RCC 7860 (cell line): ENCODE data around the gene TRAPPC10.
"Not testable (repeated sequence)": the region's sequence is repeated elsewhere in the genome, so short reads cannot be mapped to it uniquely, and the experiment has no call there.

Experiments
- DNase-seq: peaks from one replicate; pipeline ENCODE4 v3.0.0-alpha.2; 2015; ENCODE audit warnings: low spot score
- FAIRE-seq: peaks from 2 replicates; lab custom pipeline; 2012; peaks lifted over from hg19 to GRCh38; lab: Jason Lieb, UNC

The TRAPPC10 gene

DNA sequence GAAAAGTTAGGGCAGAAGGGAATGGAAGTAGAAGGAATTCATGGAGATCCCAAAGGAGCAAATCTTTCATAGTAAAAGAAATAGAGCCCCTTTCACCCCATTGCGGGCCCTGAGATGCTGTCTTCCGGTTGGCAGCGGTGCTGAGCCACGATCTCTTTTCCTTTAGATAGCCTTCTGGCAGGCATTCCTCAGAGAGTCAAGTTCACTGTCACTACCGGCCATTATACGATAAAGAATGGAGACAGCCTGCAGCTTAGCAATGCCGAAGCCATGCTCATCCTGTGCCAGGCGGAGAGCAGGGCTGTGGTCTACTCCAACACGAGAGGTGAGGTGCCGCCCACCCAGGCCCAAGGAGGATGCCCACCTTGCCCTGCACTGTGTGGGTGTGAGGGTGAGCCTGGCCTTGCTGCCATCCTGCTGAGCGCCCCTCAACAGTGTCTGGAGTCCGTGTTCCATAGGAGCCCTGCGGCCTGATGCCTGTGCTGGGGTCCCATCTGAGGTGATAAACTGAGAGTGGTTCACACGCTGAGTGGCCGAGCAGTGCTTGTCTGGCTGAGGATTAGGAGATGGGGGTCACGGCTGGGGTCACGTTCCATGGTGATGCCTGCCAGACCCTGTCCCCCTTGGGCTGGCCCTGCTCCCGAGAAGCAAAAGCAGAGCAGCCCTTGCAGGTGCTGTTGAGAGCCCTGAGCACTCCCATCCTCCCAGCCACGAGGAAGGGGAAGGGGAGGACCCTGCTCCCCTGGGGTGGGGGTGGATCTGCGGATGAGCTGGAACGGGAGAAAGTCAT lies 74.7 kb downstream of the TRAPPC10 start:
- DNase-seq, result no peak
- FAIRE-seq, result no peak

DNA sequence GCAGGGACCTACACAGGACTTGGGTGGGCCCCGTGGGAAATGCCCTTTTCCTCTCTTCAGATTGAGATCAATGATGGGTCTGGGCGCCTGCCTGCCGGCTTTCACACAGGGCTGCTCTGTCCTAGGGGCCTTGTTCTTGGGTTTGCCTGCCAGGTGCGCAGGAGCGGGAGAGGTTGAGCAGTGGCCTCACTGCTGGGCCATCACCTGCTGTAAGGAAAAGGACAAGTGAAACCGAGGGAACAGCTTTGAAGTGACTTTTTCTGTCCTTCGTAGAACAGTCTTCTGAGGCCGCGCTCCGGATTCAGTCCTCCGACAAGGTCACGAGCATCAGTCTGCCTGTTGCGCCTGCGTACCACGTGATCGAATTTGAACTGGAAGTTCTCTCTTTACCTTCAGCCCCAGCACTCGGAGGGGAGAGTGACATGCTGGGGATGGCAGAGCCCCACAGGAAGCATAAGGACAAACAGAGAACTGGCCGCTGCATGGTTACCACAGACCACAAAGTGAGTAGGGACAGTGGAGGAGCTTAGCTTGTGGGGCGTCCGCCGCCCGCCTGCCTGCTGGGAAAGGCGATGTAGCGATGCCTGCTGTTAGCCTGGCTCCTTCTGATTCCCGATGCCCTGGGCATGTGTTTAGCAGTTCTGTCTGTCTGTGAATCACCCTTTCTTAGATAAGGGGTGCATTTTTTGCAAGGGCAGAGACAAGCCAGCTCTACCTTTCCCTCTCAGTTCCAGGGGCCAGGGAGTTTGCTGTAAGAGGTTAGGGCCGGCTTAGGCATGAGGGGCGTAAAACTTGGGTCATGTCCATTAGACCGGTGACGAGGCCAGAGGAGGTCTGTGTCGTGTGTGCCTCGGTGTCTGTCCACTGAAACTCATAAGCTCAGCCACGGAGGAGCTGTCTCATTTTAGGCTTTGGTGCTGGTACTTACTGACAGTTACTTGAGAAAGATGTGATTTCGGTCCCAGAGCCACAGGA lies 75.6 kb downstream of the TRAPPC10 start:
- no peak for FAIRE-seq

DNA sequence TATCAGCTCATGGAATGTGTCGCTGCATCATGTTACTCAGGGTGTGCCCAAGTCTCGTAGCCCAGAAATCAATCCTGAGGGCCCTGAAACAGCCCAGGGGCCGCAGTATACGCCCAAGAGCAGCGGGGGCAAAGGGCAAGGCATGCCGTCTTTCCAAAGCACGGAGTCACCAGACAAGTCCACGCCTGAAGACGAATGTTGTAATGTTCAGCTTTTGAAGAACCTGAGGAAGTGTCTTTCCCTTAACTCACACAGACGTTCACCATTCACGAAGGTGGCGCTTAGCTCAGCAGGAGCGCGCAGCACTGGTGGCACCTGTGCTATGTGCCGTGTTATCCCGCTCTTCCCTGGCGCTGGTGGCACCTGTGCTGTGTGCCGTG lies 76.3 kb downstream of the TRAPPC10 start:
- DNase-seq (no peak), FAIRE-seq (no peak)

More for the DNA sequence above, 75.6 kb downstream of the TRAPPC10 start:
- DNase-seq, result no peak

DNA sequence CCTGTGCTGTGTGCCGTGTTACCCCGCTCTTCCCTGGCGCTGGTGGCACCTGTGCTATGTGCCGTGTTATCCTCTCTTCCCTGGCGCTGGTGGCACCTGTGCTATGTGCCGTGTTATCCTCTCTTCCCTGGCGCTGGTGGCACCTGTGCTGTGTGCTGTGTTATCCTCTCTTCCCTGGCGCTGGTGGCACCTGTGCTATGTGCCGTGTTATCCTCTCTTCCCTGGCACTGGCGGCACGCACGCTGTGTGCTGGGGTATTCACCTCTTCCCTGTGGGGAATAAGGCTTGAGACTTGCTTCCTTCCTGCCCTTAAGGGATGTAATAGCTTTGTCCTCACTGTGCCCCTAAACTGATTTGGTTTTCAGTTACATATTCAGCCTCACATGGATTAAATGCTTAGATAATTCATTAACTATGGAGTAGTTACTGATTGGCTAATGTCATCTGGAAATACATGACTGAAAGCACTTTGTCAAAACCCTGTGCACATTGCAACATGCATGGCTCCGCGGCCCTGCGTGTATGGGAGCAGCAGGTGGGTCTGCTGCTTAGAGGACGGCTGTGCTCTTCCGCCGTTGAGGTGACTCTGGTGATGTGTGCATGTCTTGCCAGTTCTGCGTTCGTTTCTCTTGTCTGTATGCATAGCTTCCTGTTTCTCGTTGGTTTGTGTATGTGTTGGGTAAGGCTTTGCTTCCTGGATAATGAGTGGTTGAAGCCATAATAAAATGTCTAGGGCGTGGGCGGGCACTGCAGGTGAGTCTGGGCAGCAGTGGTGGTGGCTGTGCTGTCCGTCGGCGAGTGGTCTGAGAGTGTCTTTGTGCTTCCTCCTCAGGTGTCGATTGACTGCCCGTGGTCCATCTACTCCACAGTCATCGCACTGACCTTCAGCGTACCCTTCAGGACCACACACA lies 77.1 kb downstream of the TRAPPC10 start:
- DNase-seq, result no peak
- no peak for FAIRE-seq

DNA sequence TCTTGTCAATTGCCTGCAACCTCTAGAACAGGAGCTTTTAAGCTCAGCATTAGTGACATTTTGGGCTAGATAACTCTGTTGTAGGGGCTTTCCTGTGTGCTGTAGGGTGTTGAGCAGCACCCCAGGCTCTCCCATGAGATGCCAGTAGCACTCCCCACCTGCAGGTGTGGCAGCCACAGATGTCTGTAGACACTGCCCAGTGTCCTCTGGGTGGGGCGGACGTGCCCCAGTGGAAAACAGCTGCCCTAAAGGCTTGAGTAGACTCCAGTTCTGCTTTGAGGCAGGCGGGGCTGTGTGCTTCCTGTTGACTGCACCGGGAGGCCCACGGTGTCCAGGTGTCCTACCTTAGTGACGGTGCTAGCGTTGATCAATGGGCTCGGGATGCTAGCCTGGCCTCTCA lies 78.2 kb downstream of the TRAPPC10 start:
- DNase-seq, result no peak
- no peak for FAIRE-seq

DNA sequence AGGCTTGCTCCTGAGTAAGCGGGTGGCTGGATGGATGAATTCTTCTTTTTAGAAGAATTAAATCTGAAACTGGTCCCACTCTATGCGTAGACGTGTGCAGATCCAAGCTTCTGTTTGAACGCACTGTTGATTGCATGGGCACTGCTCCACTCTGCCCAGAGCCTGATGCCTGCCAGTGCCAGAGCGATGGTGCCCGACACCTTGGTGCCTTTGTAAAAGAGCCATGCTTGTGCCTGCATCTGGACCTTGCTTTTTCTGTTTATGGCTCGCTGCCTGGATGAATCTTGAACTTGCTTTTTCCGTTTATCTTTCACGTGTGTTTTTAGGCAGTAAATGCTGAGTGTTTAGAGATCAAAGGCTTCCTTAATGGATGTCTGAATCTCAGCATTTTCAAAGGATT lies 80.1 kb downstream of the TRAPPC10 start:
- DNase-seq, result no peak
- no peak for FAIRE-seq

DNA sequence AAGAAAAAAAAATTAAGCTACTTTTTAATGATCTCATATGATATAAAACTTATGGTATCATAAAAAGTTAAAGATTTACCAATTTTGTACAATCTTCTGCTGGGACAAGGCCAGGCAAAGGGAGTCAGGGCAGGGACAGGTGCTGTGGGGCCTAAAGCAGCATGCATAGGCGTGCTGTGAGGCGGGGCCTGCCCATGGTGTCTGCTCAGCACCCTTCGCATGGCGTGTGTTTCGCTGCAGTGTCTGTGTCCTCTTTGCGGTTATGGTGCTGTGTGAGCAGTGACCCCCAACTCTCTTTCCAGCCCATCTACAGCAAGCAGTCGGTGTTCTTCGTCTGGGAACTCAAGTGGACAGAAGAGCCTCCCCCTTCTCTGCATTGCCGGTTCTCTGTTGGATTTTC lies 81.7 kb downstream of the TRAPPC10 start:
- DNase-seq, result no peak
- FAIRE-seq, result no peak

DNA sequence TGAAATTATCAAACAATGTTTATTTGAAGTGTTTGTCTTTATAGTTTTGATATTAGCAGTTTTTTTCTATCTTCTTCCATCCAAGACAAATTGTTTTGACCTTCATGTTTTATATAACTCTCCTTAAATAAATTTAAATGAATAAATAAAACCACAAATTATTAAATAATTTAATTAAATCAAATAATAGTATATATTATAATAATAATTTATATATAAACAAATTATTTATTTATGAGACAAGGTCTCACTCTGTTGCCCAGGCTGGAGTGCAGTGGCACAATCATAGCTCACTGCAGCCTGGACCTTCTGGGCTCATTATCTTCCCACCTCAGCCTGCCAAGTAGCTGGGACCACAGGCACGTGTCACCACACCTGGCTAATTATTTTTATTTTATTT lies 82.7 kb downstream of the TRAPPC10 start:
- peak; percentile 26 for FAIRE-seq
- DNase-seq, result no peak

DNA sequence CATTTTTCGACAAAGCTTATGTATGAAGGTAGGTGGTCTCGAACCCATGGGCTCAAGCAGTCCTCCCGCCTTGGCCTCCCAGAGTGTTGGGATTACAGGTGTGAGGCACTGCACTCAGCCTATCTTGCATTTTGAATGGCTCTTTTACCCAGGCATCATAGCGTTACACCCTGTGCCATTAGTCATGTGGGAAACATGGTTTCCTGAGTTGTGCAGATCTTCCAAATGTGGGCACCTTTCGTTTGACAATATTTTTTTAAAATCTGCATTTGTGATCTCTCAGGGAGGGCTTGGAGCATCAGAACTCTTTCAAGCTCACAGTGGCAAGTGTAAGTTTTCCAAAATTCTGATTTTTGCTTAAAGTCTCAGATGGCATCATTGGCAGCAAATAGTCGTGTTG lies 86.4 kb downstream of the TRAPPC10 start:
- not testable (repeated sequence) for FAIRE-seq

DNA sequence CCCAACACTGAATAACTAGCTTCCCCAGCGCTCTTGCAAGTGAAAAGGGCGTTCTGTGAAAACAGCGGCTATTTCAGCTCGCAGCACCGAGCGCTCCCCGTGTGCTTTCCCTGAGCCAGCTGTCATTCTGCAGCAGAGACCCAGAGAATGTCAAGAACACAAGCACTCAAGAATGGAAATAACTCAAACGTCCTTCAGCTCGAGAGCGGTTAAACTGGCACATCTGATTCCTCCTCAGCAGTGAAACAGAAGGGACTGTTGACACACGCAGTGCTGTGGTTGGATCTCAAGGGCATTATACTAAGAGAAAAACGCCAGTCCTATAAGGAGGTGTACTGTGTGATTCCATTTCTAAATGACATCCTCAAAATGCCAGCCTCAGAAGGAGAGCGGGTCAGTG lies 86.9 kb downstream of the TRAPPC10 start:
- DNase-seq, FAIRE-seq: not testable (repeated sequence)

More for the DNA sequence above, 86.4 kb downstream of the TRAPPC10 start:
- DNase-seq, result not testable (repeated sequence)

DNA sequence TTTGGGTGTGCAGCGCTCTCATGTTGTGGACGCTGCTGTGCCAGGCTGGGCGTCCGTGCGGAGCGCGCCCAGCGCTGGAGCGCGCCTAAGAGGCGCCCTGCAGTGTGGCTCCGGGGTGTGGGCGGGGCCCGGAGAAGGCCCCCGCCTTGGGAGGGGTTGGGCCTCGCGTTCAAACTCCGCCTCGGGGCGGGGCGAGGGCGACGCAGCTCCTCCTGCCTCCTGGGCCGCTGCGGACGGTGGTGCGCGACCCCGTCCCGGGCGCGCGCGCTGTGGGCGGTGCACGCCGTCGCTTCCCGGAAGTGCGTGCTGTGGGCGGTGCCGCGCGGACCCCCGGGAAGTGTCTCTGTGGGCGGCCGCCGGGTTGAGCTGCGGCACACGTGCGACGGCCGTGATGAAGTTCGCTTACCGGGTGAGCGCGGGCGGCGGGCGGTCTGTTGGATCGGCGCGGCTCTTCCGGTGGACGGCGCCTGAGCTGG lies 95.0 kb downstream of the TRAPPC10 start, which contains the start of gene PWP2:
TSS of gene PWP2 (plus strand) at position 374 of the 476 bp plus-strand sequence. CDS start at position 392, 18 bp downstream.
- FAIRE-seq, DNase-seq: not testable (repeated sequence)

DNA sequence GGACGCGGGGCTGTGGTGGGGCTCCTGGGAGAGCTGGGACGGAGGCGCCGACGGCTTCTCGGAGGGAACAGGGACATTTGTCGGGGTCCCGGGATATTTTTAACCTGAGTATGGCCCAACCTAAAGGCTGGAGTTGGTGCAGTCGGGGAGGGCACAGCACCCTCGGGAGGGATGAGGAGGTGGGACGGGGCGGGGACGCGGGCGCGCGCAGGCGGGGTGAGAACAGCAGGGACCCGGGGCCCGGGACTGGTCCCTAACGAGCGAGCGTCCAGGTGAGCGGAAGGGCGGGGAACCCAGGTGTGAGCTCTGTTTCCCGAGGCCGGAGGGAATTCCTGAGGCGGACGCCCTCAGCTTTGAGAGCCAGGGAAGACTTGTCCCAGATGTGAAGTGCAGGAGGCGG lies 95.5 kb downstream of the TRAPPC10 start:
- not testable (repeated sequence) for FAIRE-seq, DNase-seq

DNA sequence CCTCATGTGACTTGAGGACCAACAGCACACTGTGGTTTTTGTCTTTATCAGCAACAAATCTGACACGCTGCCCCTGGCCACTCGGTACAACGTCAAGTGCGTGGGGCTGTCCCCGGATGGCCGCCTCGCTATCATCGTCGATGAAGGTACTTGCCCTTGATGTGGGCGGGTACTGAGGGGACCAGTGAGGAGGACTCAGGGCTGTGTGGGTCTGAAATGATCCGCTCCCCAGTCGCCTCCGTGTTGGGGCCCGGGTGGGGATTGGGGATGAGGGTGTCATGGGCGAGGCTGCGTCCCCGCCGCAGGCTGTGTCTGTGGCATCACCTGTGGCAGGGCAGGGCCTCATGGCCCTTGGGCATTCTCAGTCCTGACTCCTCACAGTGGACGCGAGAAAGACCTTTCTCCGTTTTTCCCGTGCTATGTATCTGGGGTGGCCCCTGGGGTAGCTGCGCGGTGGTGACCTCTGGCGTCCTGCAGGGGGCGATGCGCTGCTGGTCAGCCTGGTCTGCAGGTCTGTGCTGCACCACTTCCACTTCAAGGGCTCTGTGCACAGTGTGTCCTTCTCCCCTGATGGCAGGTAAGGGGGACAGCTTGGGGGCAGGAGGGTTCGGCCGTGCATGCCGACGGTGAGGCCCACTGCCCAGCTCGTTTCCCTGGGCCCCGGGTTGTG lies 101.7 kb downstream of the TRAPPC10 start:
- not testable (repeated sequence) for DNase-seq, FAIRE-seq

DNA sequence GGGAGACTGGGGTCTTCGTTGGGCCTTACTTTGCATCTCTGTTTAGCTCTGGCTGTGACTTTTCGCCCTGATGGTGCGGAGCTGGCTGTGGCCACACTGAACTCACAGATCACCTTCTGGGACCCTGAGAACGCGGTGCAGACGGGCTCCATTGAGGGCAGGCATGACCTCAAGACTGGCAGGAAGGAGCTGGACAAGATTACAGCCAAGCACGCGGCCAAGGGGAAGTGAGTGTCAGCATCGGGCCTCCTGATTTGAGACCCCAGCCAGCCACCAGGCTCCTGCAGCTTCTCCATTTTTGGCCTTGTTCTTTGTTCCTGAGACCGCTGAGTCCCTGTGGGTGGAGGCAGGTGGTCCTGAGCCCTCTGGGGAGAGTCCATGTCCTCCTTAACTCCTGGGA lies 110.0 kb downstream of the TRAPPC10 start:
- DNase-seq, FAIRE-seq: not testable (repeated sequence)

DNA sequence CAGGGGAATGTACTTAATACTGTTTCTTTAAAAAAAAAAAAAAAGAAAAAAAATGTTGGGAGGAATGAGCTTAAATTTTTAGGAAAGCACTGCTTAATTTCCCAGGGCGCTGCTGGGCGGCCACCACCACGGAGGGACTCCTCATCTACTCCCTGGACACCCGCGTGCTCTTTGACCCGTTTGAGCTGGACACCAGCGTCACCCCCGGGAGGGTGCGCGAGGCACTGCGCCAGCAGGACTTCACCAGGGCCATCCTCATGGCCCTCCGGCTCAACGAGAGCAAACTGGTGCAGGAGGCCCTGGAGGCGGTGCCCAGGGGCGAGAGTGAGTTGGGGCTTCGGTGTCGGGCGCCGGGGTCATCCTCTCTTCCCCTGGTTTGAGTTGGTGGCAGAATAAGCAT lies 115.7 kb downstream of the TRAPPC10 start:
- not testable (repeated sequence) for FAIRE-seq, DNase-seq

DNA sequence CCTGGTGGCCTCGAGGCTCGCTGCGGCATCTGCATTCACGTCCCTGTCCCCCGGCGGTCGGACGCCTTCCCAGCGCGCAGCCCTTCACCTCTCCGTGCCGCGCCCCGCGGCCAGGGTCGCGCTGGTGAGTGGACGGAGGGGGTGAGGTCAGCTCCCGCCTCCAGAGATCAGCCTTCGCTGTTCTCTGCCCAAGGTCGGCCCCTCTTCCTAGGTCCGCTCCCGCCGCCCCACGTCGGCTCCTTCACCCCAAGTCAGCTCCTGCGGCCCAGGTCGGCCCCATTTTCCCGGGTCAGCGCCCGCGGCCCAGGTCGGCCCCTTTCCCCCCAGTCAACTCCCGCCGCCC lies 121.6 kb downstream of the TRAPPC10 start:
- FAIRE-seq, DNase-seq: not testable (repeated sequence)

DNA sequence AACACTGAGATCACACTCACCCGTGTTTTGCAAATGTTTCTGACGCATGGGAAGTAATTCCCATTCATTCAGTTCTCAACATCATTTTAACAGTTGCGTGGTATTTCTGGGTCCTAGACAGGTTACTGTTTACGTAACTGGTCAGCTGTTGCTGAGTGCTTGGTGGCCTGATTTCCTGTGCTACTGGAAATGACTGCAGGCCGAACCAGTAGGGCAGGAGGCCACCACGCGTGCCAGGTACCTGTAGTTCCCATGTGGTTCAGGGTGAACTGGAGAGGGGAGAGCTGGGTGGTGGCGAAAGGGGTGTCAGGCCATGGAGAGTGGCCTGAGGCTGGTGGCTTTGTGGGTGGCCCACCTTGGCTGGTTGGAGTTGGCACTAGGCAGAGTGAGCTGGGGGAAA lies 122.6 kb downstream of the TRAPPC10 start:
- FAIRE-seq, DNase-seq: not testable (repeated sequence)

DNA sequence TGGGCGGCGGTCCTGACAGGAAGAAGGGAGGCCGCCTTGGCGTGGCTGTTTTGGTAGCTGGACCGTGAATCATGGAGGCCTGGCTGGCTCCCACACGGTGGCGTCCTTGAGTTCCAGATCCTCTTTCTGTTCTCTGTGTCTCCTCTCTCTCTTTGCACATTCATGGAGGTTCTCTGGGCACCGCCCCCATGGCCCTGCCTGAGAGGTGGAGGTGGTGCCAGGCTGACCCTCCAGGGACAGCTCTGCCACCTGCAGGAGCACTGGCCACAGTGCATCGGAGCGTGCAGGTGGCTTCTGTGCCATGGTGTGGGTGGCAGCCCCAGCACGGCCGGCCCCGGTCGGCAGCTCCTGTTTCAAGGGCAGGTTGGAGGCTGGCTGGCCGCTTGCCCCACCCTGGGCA lies 125.9 kb downstream of the TRAPPC10 start:
- DNase-seq, result not testable (repeated sequence)
- peak; percentile 85 for FAIRE-seq

DNA sequence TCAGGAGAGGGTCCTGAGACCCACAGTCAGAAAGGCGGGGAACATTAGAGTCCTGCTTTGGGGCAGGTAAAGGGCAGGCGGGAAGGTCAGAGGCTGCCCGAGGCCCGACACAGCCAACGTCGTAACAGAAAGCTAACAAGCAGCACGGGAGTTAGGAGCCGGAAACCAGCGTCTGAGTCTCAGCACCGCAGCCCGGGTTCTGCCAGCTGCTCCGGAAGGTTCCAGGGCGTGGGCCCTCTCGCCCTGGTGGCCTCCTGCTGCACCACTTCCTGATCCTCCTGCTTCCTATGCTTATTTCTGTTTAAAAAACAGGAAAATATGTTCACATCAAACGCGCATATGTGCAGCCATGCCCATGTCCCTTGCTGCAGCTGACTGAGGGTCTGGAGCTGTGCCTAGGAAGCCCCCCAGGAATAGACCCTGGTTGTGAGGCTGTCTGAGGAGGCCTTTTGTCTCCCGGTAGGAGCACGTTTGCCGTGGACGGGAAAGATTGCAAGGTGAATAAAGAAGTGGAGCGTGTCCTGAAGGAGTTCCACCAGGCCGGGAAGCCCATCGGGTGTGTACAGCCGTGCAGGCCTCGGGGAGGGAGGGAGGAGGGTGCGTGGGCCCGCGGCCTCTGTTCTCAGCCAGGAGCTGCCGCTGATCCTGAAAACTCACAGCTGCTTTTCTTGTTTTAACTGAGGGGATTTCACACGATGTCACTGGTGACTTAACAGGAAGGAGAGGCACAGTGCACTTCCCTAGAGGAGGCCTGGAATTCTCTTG lies 127.9 kb downstream of the TRAPPC10 start:
- DNase-seq, FAIRE-seq: not testable (repeated sequence)
